Stimulated activated CD4-positive, alpha-beta T cell treated with anti-CD3 and anti-CD28 coated beads, Interleukin-2, amount 100 ng/mL, for 4 hours (primary cell): ENCODE results near the gene EFL1.
A peak's percentile ranks its signal among the peaks of the same experiment; 100 is the strongest.
"Not testable (repeated sequence)": the region's sequence is repeated elsewhere in the genome, so short reads cannot be mapped to it uniquely, and the experiment has no call there.

Source experiments
- DNase-seq: peaks from one replicate; pipeline ENCODE4 v3.0.0-alpha.2; 2020; ENCODE audit warnings: low read depth

EFL1 gene

DNA sequence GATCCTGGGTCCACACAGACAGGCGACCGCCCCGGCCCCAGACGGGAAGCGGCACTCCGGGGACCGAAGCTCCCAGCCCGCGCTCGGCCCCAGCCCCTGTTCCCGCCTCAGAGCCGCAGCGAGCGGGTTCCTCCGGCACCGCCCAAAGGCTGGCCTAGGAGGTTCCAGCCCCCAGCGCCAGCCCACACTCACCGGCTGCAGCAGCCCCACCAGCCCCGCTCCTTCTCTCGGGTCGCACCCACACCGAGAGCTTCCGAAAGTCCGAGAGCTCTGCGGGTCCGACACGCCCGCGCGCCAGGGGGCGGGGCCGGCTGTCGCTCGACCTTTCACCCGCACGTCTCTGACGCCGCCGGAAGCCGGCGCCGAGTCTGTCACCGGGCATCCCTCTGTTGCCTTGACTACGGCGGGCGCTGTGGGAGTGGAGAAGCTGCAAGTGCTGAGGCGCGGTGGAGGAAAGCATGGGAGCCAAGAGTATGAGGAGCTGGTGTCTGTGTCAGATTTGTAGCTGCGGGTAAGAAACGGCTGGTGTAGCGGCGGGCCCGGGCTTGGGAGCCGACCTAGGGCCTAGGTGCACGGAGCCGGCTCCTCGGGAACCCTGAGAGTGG is at the start of gene EFL1, which contains the start of gene SAXO2:
TSS of gene EFL1 (minus strand) at position 313 of the 605 bp plus-strand sequence. CDS start 956 bp downstream, outside the sequence.
TSS of gene SAXO2 (plus strand) at position 397 of the 605 bp plus-strand sequence. CDS start at position 459, 62 bp downstream.
- DNase-seq: peak; percentile 90

DNA sequence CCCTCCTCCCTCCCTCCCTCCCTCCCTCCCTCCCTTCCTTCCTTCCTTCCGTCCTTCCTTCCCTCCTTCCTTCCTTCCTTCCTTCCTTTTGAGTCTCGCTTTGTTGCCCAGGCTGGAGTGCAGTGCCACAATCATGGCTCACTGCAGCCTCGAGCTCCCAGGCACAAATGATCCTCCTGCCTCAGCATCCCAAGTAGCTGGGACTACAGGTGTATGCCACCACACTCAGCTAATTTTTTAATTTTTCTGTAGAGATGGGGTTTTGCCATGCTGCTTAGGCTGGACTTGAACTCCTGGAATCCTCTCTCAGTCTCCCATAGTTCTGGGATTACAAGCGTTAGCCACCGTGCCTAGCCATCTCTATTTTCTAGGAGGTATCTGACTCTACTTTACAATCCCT is 48.8 kb upstream of the EFL1 start:
- not testable (repeated sequence) for DNase-seq

DNA sequence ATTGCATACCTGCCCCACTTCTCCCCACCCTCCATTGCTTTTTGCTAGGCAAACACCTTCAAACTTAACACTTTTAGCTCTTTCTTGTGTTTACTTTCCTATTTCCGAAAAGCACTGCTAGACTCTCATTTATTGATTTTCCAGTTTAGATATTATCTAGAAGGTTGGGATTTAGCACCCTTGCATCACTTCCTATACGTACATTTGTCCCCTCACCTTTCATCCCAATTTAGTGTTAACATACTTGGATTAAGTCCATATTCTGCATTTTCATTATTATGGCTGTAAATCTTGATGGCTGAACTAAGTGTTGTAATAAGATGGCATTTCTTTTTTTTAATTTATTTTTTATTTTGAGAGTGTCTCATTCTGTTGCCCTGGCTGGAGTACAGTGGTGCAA is 47.3 kb upstream of the EFL1 start:
- no peak for DNase-seq

DNA sequence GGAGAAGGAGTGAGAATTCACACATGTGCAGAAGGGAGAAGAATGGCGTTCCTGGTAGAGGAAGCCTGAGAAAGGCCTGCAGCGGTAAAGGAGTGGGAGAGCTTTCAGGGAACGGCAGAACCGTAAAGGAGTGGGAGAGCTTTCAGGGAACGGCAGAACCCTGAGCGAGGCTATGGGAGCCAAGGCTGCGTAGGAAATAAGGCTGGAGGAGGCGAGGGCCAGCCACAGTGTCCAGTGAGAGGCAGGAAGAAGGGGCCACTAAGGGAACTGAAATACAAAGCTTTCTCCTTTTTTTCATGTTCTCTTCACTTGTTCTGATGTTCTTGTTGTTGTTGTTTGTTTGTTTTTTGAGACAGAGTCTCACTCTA is 45.2 kb upstream of the EFL1 start:
- DNase-seq: no peak

DNA sequence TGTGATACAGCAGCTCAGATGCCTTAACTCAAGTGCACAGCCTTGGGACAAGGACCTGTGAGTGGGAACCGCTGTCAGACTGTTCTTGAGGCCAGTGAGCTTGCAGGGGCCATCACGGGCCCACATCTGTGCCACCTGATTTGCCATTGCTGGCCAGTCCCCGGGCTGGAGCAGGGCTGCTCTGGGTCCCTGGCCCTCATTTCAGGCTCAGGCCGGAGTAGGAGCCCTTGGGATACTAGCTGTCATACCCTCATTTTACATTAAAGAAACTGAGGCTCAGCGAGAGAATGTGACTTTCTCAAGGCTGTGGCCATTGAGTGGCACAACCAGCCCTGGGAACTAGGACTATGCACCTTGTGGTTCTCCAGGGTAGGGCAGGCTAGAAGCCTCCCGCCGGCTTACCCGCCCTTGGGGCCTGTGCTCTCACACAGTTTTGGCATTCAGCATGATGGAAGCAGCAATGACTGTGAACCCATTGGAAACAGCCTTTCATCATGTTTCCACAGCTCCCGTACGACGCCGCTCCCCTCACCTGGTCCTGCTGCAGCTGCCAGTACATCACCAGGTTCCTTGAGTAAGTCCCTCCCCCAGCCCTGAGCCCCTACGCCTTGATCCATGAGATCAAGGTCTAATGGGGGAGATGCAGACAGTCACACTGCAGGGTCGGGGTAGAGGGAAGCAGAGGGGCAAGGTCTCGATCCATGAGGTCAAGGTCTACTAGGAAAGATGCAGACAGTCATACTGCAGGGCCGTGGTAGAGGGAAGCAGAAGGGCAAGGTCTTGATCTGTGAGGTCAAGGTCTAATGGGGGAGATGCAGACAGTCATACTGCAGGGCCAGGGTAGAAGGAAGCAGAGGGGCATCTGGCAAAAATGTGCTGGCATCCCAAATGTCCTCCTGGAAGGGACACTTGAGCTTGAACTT is 44.5 kb upstream of the EFL1 start:
- no peak for DNase-seq

DNA sequence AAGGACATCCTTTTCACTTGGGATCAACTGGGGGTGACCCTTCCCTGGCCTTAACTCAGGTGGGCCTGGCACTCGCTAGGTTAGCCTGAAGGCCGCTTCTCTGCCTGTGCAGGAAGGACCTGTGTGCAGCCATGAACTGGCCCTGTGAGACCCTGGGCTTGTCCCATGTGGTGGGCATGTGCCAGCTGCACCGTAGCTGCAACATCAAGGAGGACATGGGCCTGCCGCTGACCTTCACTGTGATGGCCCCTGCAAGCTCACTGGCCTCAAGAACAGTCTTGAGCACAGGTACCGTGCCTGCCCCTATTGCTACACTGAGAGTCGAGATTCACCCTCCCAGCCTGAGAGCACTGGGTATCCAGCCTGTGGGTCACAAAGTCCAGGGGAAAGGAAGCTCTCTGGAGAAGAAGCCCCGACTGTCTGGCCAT is 43.1 kb upstream of the EFL1 start:
- DNase-seq: no peak

DNA sequence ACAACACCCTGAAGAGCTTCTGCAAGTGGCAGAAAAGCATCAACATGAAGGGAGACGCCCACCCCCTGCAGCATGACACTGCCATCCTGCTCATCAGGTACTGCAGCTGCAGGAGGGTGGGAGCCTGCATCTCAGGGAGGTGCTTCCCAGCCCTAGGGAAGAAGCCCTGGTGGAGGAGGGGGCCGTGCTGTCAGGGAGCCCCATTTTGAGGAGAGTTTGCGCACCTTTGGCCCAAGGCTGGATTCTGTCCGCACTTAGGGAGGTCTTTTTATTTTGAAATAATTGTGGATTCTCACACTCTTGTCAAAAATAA is 42.2 kb upstream of the EFL1 start:
- no peak for DNase-seq

DNA sequence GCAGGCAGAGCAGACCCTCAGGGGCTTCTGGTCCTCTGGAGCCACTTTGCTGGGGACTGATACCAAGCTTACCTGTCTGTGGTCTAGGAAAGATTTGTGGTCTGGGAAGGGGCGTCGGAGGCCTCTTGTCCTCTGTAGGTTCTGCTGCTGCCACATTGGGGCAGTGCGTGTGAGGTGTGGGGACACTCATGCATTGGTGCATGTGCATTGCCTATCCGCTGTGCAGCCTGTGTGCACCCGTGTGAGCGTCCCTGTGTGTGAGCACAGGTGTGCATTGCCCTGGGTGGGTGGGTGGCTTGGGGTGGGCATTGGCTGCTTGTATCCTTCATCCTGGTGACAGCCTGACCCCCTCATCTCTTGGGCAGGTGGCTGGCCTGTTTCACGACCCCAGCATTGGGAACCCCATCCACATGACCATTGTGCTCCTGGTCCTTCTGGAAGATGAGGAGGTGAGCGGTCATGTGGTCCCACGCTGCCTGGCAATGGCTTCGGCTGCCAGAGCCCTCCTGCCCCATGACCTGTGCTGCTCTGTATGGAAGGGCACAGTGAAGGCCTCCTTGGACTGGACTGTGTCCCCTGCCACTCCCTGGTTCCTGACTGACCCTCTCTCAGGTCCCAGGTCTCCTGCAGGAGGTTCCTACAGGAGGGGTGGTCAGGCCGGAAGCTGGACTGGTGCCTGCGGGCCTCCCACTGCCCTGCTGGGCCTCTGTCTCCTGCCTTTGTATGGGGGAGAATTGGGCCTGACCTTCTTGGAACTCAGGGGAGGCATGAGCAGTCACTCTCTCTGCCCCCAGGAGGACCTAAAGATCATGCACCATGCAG is 41.6 kb upstream of the EFL1 start:
- no peak for DNase-seq

DNA sequence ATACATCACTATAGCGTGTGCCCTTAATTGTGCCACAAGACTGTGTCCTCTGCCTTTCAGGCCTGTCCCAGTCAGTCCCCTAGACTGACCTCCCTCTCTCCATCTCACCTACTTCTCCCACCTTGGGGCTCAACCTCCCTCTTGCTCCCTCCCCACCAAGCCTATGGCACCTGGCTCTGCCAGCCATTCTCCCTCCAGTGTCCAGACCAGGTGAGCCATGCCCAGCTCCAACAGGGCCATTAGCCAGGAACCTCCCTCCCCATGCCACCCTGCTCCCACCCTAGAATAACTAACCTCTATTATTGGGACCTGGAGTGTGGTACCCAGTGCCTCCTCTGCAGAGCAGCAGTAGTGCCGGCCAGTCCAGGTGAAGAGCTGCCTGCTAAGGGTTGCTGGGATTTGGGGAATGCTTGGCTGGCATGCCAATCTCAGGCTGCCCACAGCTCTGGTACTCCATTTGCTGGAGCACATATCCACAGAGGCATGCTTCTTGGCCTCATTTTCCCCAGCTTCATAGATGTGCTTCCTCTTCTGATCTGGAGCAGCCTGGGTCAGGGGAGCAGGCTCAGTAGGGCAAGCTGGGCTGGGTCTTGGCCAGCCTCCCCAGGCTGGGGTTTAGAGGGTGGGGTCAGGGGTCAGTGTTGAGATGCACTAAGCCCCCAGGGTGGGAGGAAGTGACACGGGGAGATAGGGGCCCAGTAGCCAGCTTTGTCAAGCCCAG is 38.9 kb upstream of the EFL1 start:
- no peak for DNase-seq

DNA sequence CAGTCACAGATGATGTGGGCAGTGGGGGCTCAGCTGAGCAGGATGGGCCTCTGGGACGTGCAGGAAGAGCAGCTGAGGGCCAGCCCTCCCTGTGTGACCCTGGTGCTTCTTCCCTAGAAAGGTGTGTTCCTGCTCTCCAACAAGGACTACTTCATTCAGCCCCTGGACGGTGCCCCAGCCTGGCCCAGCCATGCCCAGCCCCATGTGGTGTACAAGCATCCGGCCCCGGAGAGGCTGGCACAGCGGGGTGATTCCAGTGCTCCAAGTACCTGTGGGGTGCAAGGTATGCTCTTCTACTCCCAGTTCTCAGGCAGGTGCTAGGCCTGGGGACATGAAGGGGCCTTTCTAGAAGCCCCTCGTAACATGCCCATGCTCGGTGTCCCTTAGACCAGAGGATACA is 38.3 kb upstream of the EFL1 start:
- no peak for DNase-seq

DNA sequence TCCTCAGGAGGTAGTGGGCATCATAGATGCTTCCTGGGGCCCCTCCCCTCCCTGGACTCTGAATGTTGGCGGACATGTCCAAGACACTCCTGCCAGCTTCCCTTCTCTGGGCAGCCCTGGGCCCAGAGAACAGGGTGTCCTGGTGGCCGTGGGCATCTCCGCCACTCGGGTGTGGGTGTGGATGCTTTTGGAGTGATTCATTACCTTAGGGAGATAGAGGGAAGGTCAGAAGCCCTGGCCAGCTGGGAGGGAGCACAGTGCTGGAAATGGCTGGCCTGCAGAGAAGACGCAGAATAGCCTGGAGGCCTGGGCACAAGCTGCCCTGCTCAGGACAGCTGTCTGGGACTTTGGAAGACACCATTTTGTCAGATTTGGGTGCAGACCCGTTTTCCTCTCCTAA is 37.8 kb upstream of the EFL1 start:
- DNase-seq: not testable (repeated sequence)

DNA sequence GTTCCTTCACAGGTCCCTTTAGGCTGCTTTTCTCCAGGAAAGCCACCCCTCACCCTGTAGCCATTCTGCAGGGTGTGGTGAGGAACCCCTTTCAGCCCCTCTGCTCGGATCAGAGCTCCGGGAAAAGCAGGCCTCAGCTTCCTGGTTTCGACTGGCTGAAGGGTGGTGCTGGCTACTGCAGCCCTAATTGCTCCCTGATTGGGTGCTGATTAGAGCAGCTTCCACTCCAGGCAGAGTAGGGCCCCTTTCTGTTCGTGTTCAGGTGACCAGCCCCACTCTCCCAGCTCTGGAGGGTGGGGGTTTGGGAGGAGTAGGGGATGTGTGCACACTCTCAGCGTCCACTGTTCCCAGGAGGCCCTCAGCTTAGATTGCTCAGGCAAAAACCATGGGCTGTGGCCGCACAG is 37.0 kb upstream of the EFL1 start:
- DNase-seq: not testable (repeated sequence)

DNA sequence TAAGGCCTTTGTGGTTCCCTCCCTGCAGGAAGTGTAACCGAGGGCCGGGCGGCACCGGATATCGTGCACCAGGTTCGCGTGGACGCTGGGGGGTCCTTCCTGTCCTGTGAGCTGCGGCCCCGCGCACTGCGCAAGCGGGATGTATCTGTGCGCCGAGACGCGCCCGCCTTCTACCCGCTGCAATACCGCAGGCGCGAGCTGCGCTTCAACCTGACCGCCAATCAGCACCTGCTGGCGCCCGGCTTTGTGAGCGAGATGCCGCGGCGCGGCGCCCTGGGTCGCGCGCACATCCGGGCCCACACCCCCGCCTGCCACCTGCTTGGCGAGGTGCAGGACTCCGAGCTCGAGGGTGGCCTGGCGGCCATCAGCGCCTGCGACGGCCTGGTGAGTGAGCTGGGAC is 36.0 kb upstream of the EFL1 start:
- peak; percentile 19 for DNase-seq

DNA sequence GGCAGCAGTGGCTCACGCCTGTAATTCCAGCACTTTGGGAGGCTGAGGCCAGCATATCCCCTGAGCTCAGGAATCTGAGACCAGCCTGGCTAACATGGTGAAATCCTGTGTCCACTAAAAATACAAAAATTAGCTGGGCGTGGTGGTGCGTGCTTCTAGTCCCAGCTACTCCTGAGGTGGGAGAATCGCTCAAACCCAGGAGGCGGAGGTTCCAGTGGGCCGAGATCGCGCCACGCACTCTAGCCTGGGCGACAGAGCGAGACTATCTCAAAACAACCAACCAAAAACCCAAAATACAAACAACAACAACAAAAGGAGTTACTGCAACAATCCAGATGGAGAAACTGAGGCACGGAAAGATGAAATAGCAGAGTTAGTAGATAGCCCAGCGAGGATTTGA is 35.5 kb upstream of the EFL1 start:
- DNase-seq: no peak

DNA sequence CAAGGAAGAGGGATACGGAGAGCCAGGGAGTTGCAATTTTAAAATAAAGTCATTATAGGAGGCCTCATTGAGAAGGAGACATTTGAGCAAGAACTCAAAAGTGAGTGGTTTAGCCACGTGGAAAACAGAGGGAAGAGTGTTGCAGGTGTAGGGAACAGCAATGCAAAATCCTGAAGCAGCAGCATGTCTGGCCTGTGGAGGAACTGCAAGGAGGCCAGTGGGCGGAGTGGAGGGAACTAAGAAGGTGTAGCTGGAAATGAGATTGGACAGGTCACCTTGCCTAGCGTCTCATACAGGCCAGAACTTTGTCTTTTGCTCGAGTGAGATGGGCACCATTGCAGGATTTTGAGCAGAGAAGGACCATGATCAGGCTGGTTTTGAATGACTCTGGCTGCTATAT is 35.0 kb upstream of the EFL1 start:
- DNase-seq: no peak

DNA sequence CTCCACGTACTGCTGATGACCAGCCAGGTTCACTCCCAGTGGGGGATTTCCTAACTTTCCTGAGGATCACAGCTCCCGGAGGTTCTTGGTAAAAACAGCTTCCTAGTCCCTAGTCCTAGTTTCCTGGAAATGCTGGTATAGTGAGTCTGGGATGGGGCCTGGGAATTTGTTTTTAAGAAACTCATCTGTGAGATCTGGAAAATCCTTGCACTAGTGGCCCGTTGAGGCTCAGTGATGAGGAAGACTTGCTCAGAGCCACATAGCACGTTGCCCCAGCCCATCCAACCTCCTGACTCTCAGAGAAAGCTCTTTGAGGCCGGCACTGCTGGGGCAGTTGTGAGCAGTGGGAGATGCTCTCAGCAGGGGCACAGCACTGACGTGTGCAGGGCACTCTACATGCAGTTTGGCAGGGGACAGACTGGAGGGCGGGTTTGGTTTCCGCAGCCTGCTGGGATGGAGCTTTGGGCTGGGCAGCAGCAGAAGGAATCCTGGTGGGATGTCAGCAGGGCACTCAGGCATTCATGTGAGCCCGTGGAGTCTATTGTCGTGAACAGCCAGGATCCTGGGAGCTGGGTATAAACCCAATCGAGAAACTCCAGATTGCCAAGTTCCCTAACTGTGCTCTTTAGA is 31.6 kb upstream of the EFL1 start:
- no peak for DNase-seq

DNA sequence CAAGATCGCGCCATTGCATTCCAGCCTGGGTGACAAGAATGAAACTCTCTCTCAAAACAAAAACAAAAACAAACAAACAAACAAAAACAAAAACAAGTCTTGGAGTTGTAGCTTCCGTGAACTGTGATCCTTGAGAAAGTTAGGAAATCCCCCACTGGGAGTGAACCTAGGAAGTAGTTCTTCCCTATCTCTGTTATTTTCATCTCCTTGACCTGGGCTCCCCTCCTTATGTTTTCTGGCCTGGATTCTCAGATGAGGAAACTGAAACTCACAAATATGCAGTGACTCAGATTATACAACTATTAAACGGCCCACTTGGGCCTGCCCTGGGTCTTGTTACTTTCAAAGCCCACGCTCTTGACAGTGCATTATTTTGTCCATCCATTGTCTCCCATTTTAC is 29.7 kb upstream of the EFL1 start:
- no peak for DNase-seq

DNA sequence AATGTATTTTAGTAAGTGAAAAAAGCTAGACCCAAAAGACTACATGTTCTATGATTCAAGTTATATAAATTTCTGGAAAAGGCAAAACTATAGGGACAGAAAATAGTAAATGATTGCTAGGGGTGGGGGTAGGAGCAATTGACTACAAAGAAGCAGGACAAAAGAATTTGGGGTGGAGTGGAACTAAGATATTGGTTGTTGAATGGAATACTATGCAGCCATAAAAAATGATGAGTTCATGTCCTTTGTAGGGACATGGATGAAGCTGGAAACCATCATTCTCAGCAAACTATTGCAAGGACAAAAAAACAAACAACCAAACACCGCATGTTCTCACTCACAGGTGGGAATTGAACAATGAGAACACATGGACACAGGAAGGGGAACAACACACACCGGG is 25.7 kb upstream of the EFL1 start:
- DNase-seq: not testable (repeated sequence)

DNA sequence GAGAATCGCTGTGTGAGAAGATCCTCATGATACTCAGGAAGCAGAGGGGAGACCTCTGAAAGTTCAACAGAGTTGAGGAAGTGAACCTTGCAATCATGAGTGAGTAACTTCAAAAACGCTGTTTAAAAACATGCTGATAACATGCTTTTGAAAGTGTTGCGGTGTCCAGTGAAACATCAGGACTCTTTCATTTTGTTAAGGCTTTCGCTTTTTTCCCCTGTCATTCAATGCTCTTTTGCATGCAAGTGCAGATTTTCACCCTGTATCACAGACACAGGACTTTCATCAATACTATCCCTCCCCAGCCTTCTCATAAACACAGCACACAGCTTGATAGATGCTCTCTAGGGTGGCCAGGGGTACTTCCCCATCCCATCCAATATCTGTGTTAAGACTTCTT is 23.9 kb upstream of the EFL1 start:
- DNase-seq: not testable (repeated sequence)

DNA sequence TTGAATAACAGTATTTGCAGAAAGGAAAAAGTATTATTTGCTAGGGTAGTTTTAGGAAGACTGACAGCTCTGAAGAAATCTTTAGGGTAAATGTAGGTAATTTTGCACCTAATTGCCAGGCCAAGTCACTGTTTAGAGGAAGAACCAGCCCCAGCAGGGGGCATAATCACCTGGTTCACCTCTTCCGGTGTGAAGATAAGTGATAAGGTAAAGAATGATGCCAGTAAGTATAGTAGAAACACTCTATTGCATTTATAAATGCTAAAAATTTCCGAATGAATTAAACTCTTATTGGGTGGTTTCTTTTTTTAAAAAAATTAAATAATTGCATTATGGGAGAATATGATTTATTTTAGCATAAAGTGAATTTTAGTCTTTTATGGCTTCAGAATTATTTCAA is 21.8 kb upstream of the EFL1 start:
- not testable (repeated sequence) for DNase-seq

DNA sequence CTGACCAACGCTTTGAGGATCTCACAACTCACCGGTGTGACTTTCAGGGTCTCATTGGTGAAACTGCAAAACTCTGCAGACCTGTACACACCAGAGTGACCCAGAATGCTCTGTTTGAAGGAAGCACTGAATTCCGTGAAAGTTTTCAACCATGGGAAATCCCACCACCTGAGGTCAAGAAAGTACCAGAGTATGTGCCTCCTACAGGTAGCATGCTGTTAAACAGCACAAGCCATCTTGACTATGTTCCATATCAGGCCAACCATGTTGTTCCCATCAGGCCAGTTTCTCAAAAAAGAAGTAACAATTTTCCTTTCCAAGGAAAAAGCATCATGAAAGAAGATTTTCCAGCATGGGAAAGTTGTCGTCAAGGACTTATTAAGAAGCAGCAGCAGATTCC is 19.9 kb upstream of the EFL1 start:
- not testable (repeated sequence) for DNase-seq

DNA sequence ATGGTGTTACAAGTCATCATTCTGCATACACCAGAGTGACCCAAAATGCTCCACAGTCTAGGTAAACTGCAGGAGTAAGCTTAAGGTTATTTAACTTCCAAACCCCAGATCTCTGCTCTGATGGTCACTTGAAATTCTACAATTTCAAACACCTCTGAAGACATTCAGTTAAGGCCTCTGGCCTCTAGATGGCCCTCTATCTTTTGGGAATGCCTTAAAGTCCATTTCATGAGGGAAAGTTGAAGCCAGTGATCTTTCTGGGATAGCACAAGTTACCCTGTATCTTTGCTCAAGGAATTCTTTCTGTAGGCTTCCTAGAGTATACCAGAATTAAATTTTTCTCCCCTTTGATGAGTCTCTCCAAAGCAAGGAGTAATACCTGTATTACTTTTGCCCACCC is 18.7 kb upstream of the EFL1 start:
- not testable (repeated sequence) for DNase-seq
